Mesothelial cell of epicardium (in vitro differentiated cells): ENCODE results near the gene SSTR5. TPM values are rescaled to one million over a fixed set of nuclear protein-coding genes. Genes with fewer than 3 reads are reported as not detected.

Experiments used
- DNase-seq, 2 experiments: peaks; one replicate each; pipeline ENCODE4 v3.0.0; 2021; ENCODE audit warnings: low spot score in 2 of 2; ENCODE audit not compliant: unreplicated experiment in 2 of 2
- H3K27ac Mint-ChIP-seq: 2 replicates; pipeline ENCODE4 v1.8.0; 2021; ENCODE audit warnings: mixed read lengths
- H3K27me3 Mint-ChIP-seq: 2 replicates; pipeline ENCODE4 v1.8.0; 2021; ENCODE audit warnings: low read depth, mixed read lengths
- H3K36me3 Mint-ChIP-seq: 2 replicates; pipeline ENCODE4 v1.8.0; 2021; ENCODE audit warnings: mixed read lengths
- H3K4me1 Mint-ChIP-seq: 2 replicates; pipeline ENCODE4 v1.8.0; 2021; ENCODE audit warnings: mixed read lengths
- H3K4me3 Mint-ChIP-seq: 2 replicates; pipeline ENCODE4 v1.8.0; 2021; ENCODE audit warnings: mild to moderate bottlenecking, moderate library complexity, mixed read lengths
- H3K9me3 Mint-ChIP-seq: 2 replicates; pipeline ENCODE4 v1.8.0; 2021; ENCODE audit warnings: mixed read lengths
- total RNA-seq: library from RNA; stranded (reverse); gene quantifications from 3 replicates; pipeline ENCODE4 v1.2.1, GENCODE V29; 2021
- TF ChIP-seq, protein P1 (sequence below): fragments of 200-600 bp; sonication (generic); IDR thresholded peaks from one replicate; pipeline ENCODE4 v1.5.0; 2021; ENCODE audit warnings: antibody characterized with exemption; ENCODE audit not compliant: unreplicated experiment

SSTR5 gene
- total RNA-seq, 1 donor from 2014 or later = not detected

DNA sequence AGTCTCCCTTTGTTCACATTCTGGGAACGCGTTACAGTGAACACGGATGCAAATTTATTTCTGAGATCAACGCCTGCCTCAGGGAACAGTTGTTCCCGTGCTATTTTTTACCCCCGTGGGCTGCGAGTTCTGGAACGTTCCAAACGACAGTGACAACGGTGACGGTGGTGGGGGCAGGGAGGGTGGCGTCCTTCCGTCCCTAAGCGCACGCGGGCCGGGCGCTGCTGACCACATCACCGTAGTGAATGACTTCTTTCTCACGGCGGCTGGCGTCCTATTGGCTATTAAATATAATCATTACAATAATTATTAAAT, 45.1 kb upstream of the SSTR5 start:
- H3K27ac Mint-ChIP-seq = no peak overlapping the region
- TF ChIP-seq, protein P1, sequence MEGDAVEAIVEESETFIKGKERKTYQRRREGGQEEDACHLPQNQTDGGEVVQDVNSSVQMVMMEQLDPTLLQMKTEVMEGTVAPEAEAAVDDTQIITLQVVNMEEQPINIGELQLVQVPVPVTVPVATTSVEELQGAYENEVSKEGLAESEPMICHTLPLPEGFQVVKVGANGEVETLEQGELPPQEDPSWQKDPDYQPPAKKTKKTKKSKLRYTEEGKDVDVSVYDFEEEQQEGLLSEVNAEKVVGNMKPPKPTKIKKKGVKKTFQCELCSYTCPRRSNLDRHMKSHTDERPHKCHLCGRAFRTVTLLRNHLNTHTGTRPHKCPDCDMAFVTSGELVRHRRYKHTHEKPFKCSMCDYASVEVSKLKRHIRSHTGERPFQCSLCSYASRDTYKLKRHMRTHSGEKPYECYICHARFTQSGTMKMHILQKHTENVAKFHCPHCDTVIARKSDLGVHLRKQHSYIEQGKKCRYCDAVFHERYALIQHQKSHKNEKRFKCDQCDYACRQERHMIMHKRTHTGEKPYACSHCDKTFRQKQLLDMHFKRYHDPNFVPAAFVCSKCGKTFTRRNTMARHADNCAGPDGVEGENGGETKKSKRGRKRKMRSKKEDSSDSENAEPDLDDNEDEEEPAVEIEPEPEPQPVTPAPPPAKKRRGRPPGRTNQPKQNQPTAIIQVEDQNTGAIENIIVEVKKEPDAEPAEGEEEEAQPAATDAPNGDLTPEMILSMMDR = no peak

GRCh38 chr16:1028056-1028455, 44.5 kb upstream of the SSTR5 start:
- Mint-ChIP-seq H3K27ac (no peak overlapping the region), H3K9me3 (no peaks in the 10 kb centered on the region), H3K27me3 (peaks cover 4% of the 10 kb centered on the region), H3K4me1 (peaks cover 3% of the 10 kb centered on the region), H3K36me3 (no peaks in the 10 kb centered on the region), H3K4me3 (no peak overlapping the region)
- no peak for DNase-seq
- TF ChIP-seq, protein P1 = no peak

More for the DNA sequence above, 45.1 kb upstream of the SSTR5 start:
- peaks cover 4% of the 10 kb centered on the region for H3K27me3 Mint-ChIP-seq
- no peak for DNase-seq
- no peak overlapping the region for H3K4me3 Mint-ChIP-seq
- no peaks in the 10 kb centered on the region for H3K9me3 Mint-ChIP-seq
- peaks cover 3% of the 10 kb centered on the region for H3K4me1 Mint-ChIP-seq
- H3K36me3 Mint-ChIP-seq = no peaks in the 10 kb centered on the region

DNA sequence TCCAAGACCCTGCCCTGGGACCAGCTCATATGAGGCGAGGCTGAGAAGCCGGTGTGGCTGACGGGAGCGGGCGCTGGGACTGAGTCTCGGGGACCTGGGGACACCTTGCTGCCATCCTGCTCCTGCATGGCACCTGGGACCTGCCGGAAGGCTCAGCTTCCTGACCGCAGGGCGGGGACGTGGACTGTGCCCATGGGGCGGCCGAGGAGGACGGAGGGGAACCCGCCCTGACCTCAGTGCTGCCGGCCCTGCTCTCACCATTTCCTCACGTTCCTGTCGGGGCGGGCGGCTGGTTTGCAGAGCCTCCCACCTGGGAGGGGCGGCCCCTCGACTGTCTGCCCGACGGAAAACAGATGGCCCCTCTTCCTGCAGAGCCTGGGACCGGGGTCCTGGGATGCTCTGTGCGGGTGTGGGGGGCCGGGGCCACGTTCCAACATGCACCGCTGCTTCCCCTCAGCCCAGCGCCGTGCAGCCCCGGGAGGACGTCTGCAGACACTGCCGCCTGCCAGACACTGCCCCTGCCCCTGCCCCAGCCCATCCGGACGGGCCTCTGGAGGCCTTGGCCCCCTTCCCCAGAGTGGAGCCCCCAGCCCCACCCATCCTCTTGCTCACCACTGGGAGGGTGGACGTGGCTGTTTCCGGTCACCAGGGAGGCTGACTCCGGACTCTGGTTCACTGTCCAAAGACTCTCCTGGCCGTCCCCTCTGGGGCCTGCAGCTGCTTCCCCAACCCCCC, 43.9 kb upstream of the SSTR5 start:
- Mint-ChIP-seq H3K9me3 (no peaks in the 10 kb centered on the region), H3K4me3 (no peak overlapping the region), H3K27me3 (peaks cover 4% of the 10 kb centered on the region), H3K27ac (no peak overlapping the region), H3K4me1 (peaks cover 3% of the 10 kb centered on the region), H3K36me3 (no peaks in the 10 kb centered on the region)
- TF ChIP-seq, protein P1 = no peak
- DNase-seq = no peak

- H3K4me1 Mint-ChIP-seq = peaks cover 3% of the 10 kb centered on the region
Observed at GRCh38 chr16:1029259-1029545, 43.3 kb upstream of the SSTR5 start.

DNA sequence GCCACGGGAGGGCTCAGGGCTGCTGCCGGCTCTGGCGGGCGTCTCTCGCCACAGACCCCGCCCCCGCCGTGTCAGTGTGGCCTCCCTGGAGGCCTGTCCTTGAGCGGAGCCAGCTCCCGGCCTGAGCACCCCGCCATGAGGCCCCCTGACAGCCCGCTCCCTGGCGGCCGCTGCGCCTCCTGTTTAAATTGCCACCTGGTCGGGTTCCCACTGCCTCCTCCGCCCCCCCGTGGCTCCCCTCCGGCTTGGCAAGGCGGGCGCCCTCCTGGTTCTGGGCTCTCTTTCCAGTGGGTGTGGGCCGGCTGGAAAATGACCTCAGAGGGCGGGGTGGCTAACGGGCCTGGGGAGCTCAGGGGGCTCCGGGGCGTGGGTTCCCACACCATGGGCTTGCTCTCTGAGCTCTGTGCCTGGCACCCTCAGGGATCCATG, 42.1 kb upstream of the SSTR5 start:
- no peak for DNase-seq
- Mint-ChIP-seq H3K27ac (no peak overlapping the region), H3K4me3 (no peak overlapping the region), H3K9me3 (no peaks in the 10 kb centered on the region), H3K4me1 (peaks cover 3% of the 10 kb centered on the region), H3K36me3 (no peaks in the 10 kb centered on the region), H3K27me3 (peaks cover 4% of the 10 kb centered on the region)
- TF ChIP-seq, protein P1 = no peak

More at GRCh38 chr16:1029259-1029545, 43.3 kb upstream of the SSTR5 start:
- no peaks in the 10 kb centered on the region for H3K9me3 Mint-ChIP-seq
- TF ChIP-seq, protein P1 = no peak
- no peak overlapping the region for H3K4me3 Mint-ChIP-seq
- no peak overlapping the region for H3K27ac Mint-ChIP-seq
- peaks cover 4% of the 10 kb centered on the region for H3K27me3 Mint-ChIP-seq
- DNase-seq = no peak
- H3K36me3 Mint-ChIP-seq = no peaks in the 10 kb centered on the region

GRCh38 chr16:1031666-1032065, 40.9 kb upstream of the SSTR5 start:
- no peaks in the 10 kb centered on the region for H3K27me3 Mint-ChIP-seq
- H3K4me1 Mint-ChIP-seq = peaks cover 6% of the 10 kb centered on the region
- no peak overlapping the region for H3K4me3 Mint-ChIP-seq
- no peak for DNase-seq
- TF ChIP-seq, protein P1 = no peak
- no peaks in the 10 kb centered on the region for H3K9me3 Mint-ChIP-seq
- no peaks in the 10 kb centered on the region for H3K36me3 Mint-ChIP-seq
- no peak overlapping the region for H3K27ac Mint-ChIP-seq
